HK-2 (cell line): ENCODE measurements around the gene GARRE1.
"Not testable (repeated sequence)": the region's sequence is repeated elsewhere in the genome, so short reads cannot be mapped to it uniquely, and the experiment has no call there.

Source experiments
- DNase-seq: peaks from one replicate; pipeline ENCODE4 v3.0.0-alpha.2; 2018; ENCODE audit not compliant: unreplicated experiment

GARRE1 gene

DNA sequence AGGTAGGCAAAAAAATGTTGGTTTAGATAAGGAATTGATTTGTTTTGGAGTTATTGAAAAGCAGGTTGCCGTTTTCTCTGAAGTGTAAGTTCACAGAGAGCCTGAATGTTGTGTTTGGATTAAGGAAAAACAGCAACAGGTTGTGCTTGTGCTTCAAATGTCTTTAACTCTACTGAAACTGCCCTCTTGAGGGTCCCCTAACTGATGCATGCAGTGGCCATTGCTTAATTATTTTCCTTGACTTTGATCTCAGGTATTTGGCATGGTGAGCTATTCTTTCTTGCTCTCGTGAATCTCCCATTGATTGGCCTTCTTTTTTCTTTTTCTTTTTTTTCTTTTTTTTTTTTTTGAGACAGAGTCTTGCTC is 3.2 kb downstream of the GARRE1 start:
- no peak for DNase-seq

DNA sequence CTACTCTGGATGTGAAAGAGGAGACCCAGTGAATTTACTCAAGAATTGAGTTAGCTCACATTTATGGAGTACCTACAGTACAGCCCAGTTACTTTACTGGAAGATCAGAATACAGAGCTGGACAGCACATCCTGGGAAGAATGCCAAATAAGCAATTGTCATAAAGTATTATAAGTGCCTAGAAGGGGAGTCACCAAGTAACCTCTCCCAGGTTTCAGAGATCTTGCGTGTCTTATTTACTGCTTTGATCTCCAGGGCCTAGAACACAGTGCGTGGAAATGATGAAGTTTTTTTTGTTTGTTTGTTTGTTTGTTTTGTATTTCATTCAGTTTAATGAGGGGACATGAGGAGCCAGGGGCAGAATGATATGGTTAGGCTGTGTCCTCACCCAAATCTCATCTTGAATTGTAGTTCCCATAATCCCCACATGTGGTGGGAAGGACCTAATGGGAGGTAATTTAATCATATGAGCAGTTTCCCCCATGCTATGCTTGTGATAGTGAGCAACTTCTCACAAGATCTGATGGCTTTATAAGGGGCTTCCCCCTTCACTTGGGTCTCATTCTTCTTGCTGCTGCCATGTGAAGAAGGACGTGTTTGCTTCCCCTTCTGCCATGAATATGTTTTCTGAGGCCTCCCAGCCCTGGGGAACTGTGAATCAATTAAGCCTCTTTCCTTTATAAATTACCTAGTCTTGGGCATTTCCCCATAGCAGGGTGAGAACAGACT is 5.2 kb downstream of the GARRE1 start:
- DNase-seq: no peak

DNA sequence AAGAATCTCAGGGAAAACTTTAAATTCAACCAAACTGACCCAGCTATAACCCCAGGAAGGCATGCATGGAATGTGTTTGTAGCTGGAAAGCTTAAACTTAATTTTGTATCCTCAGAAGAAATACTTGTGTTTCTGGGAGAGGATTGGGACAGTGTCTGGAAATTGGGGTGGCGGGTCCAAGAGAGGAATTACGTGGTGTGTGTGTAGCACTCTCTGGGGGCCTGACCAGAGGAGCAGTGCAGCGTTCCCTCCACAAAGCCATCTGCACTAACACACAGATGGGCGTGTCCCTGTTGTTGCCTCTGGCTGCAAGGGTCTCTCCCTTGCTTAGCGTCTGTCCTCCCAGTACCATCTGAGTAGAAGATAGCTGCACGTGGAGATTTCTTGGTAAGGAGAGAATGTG is 6.4 kb downstream of the GARRE1 start:
- DNase-seq: no peak

DNA sequence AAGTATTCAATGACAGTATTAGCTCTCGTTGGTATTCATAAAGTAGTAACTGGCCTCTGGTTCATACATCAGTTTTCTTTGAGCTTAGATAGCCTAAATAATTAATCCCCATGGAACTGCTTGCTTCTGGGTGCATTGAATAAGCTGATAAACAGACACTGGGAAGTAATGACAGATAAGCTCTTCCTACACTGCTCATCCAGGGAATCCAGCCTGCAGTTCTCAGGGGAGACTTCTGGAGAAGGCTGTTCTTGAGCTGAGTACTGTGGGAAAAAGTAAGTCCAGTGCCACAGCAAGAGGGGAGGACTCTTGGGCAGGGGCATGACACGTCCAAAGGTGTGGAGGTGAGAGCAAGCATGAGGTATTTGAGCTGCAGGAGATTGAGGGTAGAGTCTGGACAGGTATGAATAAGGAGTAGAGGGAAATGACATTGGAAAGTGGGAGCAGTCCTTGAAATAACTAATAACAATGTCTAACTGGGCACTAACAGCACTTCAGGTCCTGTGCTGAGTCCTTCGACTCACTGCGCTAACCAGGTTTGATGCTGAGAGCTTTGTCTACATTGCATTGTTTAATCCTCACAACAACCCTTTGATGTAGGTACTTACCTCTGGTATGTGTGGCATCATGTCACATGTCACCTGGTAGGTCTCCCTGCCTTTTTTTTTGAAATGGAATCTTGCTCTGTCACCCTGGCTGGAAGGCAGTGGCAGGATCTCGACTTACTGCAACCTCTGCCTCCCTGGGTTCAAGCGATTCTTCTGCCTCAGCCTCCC is 7.2 kb downstream of the GARRE1 start:
- no peak for DNase-seq

DNA sequence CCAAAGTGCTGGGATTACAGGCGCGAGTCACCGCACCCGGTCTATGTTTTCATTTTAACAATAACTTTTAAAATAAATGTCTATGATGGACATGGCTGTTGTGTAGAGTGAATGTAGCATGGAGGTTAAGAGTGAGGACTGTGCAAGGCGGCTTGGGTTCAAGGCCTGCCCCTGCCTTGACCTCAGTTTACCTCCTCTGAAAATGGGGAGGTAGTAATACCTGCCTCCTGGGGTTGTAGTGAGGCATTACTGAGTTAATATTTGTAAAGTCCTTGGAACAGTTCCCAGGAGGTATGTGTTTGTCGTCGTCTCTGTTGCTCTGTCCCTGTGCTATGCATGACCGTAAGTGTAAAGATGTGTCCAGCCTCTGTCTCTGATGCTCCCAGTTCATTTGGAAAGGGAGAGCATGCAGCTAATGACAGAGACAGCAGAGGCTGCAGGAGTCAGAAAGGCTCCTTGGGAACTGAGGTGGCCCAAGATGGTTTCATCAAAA is 9.4 kb downstream of the GARRE1 start:
- no peak for DNase-seq

DNA sequence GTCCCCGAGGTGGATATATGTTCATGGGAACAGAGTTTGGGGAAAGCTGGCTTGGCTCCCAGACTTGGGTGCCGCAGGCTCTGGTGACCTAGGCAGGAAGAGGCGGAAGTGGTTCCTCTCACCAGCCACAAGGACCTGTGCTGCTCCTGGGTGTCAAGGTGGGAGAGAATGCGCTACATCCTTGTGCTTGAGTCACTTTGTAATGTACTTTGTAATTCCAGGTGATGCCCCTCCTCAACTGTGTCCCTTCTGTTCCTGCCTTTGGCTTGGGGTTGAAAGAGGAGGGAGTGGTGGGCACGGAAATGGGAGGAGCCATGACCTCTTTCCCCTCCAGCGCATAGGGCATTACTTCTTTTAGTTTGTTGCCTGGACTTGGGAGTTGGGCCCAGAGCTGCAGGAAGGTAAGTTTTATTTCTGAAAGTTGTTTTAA is 10.9 kb downstream of the GARRE1 start:
- DNase-seq: no peak

DNA sequence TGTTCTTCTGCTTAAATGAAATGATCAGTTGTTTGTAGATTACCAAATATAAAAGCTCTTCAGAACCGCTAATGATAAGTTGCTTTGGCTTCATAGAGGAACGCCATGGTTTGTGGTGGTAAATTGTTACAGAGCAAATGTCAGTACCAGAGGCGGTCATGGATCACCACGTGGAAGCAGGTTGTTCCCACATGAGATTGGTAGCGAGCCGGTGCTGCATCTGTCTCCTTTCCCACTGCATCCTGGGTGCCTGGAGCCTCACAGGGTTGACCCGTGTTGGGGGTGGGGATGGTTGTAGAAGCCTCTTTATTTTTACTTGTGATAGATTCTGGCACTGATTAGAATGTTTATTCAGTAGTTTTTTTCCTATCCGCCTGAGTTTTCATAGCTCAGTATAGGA is 14.7 kb downstream of the GARRE1 start:
- DNase-seq: no peak

DNA sequence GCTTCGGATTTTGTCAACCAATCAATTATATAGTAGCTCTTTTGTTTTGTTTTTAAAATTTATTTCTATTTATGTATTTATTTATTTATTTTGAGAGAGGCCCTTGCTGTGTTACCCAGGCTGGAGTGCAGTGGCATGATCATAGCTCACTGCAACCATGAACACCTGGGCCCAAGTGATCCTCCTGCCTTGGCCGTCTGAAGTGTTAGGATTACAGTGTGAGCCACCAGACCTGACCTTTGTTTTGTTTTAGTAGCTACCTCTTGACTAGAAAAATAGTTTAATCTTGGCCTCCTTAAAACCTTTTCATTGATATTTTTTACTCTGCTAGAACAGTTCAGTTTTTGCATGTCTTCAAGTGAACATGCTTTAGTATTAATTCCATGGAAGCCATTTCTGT is 15.1 kb downstream of the GARRE1 start:
- no peak for DNase-seq

DNA sequence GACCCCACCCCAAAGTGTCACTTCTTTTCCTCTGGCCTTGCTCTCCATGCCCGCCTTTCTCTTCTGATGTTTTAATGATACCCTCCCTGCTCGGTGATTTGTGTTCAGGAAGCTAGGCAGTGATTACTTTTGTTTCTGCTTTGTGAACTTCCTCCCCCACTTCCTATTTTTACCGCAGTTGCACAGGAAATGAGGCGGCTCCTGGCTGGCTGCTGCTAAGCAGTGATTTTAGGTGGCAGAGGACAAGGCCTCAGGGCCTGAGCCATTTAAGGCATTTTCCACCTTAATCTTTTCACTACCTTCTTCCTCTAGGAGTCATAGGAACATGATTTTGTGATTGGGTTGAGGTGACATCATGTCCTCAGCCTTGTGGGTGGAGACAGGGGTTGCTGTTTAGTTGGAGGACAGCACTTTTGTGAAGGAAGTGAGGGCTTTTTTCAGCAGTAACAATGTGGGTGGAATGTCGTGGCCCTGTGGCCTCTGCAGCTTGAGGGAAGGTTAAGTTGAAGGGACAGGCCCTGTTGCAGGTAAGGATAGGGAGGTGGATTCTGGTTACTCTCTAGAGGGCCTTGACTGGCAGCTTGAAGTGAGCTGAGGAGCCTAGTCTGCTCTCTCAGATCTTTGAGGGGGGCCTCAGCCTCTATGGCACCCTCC is 15.7 kb downstream of the GARRE1 start:
- peak; percentile 60 for DNase-seq

DNA sequence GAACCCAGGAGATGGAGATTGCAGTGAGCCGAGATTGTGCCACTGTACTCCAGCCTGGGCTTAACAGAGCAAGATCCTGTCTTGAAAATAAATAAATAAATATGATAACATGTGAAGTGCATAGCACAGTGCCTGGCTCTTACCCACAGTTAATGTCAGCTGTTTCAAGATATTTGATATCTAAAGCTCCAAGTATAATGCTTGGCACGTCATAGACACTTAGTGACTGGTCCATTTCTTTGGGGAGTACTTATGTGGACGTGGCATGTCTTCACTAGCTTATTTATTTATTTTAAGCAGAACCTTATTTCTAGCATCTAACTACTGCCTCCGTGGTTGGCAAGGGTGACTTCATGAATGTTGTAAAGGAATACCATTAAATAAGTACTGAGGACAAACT is 18.8 kb downstream of the GARRE1 start:
- DNase-seq: no peak

DNA sequence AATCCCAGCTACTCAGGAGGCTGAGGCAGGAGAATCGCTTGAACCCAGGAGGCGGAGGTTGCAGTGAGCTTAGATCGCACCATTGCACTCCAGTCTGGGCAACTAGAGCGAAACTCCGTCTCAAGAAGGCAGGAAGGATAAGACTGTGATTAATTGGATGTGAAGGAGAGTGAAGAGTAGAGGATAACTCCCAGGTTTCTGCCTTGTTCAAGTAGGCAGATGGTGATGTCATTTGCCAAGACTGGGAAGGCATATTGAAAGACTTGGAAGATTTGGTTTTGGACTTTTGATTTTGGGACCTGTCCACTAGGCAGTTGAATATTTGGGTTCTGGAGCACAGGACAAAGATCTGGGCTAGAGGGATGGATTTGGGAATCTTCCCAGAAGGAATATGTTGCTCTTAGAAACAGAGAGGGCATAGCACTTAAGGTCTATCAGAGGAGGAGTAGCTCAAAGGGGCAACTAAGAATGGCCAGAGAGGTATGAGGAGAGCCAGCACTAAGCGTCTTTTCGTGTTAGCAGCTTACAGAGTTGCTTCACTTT is 20.0 kb downstream of the GARRE1 start:
- DNase-seq: no peak

DNA sequence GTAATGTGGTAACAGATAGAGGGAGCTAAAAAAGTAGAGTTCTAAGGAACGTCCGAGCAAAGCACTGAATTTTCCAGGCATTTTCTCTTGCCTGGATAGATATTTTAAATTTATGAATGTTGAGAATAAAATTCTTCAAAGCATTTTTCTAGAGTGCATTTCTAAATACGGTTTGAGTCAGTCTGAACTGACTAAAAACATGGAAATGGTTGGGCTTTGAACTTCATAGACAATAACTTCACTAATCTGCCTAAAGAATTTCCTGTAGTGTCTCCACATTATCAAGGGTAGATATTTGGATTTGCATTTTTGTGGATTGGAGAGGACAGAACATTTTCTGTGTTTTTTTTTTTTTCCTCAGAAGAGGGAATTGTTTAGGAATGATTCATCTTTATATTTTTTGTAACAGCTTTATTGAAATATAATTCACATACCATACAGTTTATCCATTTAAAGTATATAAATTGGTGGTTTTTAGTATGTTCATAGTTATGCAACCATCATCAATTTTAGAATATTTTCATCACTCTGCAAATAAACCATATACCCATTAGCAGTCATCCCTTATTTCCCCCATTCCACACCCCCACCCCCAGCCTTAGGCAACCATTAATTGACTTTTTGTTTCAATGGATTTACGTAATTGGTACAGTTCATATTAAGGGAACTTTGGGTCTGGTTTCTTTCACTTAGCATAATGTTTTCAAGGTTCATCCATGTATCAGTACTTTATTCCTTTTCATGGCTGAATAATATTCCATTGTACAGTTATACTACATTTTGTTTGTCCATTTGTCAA is 20.7 kb downstream of the GARRE1 start:
- no peak for DNase-seq

DNA sequence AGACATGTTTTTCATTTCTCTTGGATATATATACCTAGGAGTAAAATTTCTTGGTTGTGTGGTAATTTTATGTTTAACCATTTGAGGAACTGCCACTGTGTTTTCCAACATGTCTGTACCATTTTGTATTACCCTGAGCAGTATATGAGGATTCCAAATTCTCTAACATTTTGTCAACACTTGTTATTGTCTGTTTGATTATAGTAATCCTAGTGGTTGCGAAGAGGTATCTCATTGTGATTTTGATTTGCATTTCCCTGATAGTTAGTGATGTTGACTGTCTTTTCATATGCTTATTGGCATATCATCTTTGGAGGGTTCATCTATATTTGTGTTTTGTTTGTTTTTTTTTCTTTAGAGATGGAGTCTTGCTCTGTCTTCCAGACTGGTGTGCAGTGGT is 21.4 kb downstream of the GARRE1 start:
- no peak for DNase-seq

DNA sequence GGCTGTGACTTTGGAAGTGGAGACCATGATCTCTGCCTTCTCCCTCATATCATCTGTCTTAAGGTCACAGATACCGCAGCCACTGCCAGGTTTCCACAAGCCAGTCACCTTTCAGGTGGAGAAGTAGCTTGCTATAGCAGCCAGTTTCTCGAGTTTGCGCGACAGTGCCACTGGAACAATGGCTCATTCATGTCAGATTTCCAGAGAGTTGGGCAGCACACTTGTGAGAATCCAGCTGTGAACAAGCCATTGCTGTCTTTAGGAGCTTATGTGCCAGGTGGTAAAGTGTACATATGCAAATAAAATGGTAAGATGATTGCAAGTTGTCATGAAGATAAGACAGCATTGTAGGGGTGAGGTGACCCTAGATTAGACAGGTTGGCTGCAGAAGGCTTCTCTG is 22.3 kb downstream of the GARRE1 start:
- DNase-seq: no peak

DNA sequence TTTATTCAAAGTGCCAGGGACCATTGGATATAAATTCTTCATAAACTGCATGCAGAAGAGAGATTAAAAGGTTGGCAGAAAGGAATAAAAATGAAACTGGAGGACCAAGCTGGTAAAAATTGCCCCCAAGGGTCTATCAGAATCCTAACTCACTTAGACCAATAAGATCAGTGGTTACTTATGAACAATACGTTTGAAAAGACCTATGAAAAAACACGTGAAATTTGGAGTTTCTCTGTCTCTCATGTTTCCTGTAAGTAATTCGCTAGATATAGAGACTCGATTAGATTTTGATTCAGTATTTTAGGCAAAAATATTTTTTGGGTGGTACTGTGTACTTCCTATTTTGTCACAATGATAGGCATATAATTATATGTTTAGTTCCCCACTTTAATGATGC is 22.9 kb downstream of the GARRE1 start:
- no peak for DNase-seq

DNA sequence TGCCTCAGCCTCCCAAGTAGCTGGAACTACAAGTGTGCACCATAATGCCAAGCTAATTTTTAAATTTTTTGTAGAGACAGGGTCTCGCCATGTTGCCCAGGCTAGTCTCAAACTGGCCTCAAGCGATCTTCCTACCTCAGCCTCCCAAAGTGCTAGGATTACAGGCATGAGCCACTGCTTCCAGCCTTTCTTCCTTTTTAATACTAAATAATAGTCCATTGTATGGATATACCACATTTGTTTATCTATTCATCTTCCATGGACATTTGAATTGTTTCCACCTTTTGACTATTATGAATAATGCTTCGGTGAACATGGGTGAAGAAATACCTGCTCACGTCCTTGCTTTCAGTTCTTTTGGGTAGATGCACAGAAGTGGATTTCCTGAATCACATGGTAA is 24.4 kb downstream of the GARRE1 start:
- no peak for DNase-seq

DNA sequence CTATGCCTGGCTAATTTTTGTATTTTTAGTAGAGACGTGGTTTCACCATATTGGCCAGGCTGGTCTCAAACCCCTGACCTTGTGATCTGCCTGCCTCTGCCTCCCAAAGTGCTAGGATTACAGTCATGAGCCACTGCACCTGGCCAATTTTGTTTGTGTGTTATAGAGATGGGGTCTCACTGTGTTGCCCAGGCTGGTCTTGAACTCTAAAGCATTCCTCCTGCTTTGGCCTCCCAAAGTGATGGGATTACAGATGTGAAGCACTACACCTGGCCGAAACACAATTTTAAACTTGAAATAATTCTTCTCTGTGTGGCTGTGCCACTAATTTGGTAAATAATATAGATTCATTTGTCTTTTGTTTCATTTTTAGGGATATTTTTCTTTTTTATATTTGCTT is 27.1 kb downstream of the GARRE1 start:
- DNase-seq: not testable (repeated sequence)

DNA sequence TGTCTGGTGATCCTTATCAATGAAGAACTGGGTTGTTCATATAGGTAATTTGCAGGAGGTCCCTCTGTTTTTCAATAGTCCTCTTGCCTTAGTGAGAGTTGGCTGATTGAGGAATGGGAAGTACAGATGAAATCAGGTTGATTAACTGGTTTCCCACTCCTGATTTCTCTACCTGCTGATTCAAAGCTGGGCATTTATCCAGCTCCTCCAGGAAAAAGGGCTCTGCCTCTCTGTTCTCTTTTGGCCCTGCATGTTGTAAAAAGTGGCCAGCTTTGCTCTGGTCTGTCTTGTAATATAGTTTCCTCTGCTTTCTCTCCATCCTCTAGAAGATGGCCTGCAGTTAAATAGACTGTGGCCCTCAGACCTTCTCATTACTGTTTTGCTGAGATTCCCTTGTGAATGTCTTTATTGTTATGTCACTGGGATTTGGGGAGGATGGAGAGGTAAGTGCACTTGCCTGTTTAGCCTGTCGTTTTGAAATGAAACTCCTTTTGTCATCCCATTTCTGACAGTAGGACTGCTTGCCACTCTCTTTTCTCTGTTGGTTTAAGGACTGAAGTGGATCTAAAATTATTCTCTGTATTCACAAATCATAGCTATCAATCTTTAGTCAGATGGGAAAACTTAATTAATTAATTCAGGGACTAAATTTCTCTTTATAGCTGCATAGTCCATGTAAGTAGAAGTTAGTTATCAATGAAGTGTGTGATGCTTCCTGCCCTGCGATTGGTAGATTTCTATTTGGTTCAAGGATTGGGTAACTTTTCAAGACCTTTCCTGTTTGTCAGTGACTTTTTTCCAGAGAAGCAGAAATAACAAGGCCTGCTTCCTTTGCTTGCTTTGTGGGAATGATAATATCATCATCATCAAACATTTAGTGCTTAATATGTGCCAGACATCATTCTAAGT is 28.5 kb downstream of the GARRE1 start:
- no peak for DNase-seq

DNA sequence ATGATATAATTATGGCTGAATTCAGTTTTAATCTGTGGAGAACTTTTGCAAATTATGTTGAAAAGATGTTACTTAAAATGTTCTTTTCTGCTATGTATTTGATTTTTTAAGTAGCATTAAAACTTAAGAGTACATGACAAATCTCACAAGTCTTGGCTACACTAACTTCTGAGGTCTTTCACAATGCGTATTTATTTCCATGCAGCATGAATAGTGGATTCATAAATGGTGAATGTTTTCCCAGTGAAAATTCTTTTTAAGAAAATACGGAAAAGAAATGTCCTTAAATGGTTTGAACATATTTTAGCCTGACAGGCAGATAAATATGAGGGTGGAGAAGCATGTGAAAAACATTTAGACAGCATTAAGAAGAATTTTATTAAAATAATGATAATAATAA is 30.2 kb downstream of the GARRE1 start:
- DNase-seq: no peak

DNA sequence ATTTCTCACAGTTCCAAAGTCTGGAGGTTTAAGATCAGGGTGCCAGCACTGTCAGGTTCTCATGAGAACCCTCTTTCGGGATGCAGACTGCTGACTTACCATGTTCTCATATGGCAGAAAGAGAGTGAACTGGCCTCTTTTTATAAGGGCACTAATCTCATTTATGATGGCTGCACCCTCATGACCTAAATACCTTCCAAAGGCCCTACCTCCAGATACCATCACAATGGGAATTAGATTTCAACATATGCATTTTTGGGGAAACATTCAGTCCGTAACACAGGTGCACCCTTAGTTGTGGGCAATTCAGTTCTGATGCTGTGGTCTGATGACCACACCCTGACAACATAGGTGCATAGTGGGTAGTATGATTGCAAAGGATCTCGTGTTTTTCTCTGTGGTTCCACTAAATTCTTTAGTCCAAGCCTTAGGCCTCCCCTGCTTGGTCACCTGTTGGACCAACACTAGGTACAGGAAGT is 33.3 kb downstream of the GARRE1 start:
- DNase-seq: no peak

DNA sequence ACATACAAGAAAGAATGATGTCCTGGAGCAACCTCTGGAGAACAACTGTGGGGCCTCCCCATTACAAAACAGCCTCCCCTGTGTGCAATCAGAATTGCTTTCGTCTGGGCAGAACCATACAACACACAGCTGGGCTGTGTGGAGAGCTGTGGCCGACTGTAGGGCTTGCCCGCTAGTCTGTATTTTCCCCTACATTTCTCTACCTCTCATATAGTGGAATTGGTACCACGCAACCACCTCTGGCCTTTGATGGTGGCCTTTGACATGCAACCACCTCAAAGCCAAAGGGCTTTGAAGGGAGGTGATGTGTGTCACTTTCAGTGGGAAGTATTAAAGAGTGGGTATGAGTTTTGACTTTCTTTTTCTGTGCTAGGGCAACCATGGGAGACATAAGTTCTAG is 34.0 kb downstream of the GARRE1 start:
- DNase-seq: no peak
